IMR-90 (cell line): ENCODE results near the gene BTBD18. TPM values are rescaled to one million over a fixed set of nuclear protein-coding genes. Genes with fewer than 3 reads are reported as not detected.

Source experiments
- ATAC-seq: fragments of 200-7000 bp; cut with Tn5 transposase; 2 replicates; pipeline ENCODE4 v1.9.1; 2020; ENCODE audit warnings: low read depth, mild to moderate bottlenecking, moderate library complexity
- BruUV-seq: library from RNA; stranded (reverse); fragments of 400-500 nt; replicated peaks from 2 replicates; lab custom pipeline; 2021; lab: Mats Ljungman, UMichigan
- CTCF ChIA-PET: fragments of 300-600 bp; formaldehyde crosslinking; extraction: SDS; loops from one replicate; lab custom pipeline; 2021; ENCODE audit warnings: antibody characterized with exemption; lab: Yijun Ruan, JAX
- POLR2A ChIA-PET: fragments of 300-600 bp; sonication (Branson Sonifier 250); formaldehyde crosslinking; loops from one replicate; lab custom pipeline; 2022; ENCODE audit warnings: antibody characterized with exemption; ENCODE audit not compliant: unreplicated experiment; lab: Charles Lee
- DNase-seq: peaks from one replicate; pipeline ENCODE4 v3.0.0; 2013
- H2AFZ ChIP-seq: replicated peaks from 2 replicates; pipeline ENCODE3; 2013; ENCODE audit warnings: low read length, mild to moderate bottlenecking; ENCODE audit not compliant: poor library complexity
- H2AK5ac ChIP-seq: 2 replicates; pipeline ENCODE4 v1.6.1; 2013; ENCODE audit warnings: low read depth, low read length, inconsistent platforms
- H2AK9ac ChIP-seq: replicated peaks from 2 replicates; pipeline ENCODE3; 2013; ENCODE audit warnings: mild to moderate bottlenecking, low read depth, low read length, moderate library complexity; ENCODE audit not compliant: poor library complexity
- H2BK120ac ChIP-seq: 2 replicates; pipeline ENCODE4 v1.6.1; 2013; ENCODE audit warnings: low read depth, low read length, inconsistent platforms
- H2BK15ac ChIP-seq: 3 replicates; pipeline ENCODE4 v1.6.1; 2013; ENCODE audit warnings: low read depth, low read length, inconsistent platforms
- H2BK20ac ChIP-seq: 2 replicates; pipeline ENCODE4 v1.6.1; 2013; ENCODE audit warnings: low read depth, mild to moderate bottlenecking, inconsistent platforms, low read length, moderate library complexity
- H2BK5ac ChIP-seq: 2 replicates; pipeline ENCODE4 v1.6.1; 2013; ENCODE audit warnings: mild to moderate bottlenecking, low read depth, low read length, inconsistent platforms; ENCODE audit not compliant: poor library complexity, severe bottlenecking
- H3K14ac ChIP-seq: replicated peaks from 2 replicates; pipeline ENCODE4 v1.6.1; 2013; ENCODE audit warnings: low read depth, low read length, inconsistent platforms
- H3K18ac ChIP-seq: 2 replicates; pipeline ENCODE4 v1.6.1; 2013; ENCODE audit warnings: low read depth, low read length, control low read depth
- H3K23ac ChIP-seq: 2 replicates; pipeline ENCODE4 v1.6.1; 2013; ENCODE audit warnings: low read depth, low read length, inconsistent platforms
- H3K27ac ChIP-seq: 2 replicates; pipeline ENCODE4 v1.5.1; 2013; ENCODE audit warnings: mild to moderate bottlenecking, control low read depth, low read length; ENCODE audit not compliant: insufficient read depth
- H3K27me3 ChIP-seq: 2 replicates; pipeline ENCODE4 v1.6.1; 2013; ENCODE audit warnings: low read length; ENCODE audit not compliant: control insufficient read depth, insufficient read depth
- H3K36me3 ChIP-seq: 2 replicates; pipeline ENCODE4 v1.6.1; 2013; ENCODE audit warnings: low read length, mixed read lengths; ENCODE audit not compliant: control insufficient read depth, insufficient read depth
- H3K4ac ChIP-seq: 2 replicates; pipeline ENCODE4 v1.6.1; 2013; ENCODE audit warnings: low read depth, low read length, inconsistent platforms
- H3K4me1 ChIP-seq: 2 replicates; pipeline ENCODE4 v1.6.1; 2013; ENCODE audit warnings: low read length, mixed read lengths; ENCODE audit not compliant: control insufficient read depth, insufficient read depth
- H3K4me2 ChIP-seq: 2 replicates; pipeline ENCODE4 v1.6.1; 2013; ENCODE audit warnings: low read depth, mild to moderate bottlenecking, control low read depth, low read length, moderate library complexity
- H3K4me3 ChIP-seq: 2 replicates; pipeline ENCODE4 v1.5.1; 2013; ENCODE audit warnings: low read depth, mild to moderate bottlenecking, control low read depth, low read length, moderate library complexity; ENCODE audit not compliant: insufficient read depth
- H3K56ac ChIP-seq: 2 replicates; pipeline ENCODE4 v1.6.1; 2013; ENCODE audit warnings: low read length, inconsistent platforms; ENCODE audit not compliant: insufficient read depth; ENCODE audit errors: extremely low read depth
- H3K79me1 ChIP-seq, 2 experiments: 2 replicates each; pipeline ENCODE4 v1.6.1; 2013; ENCODE audit warnings: low read length in 2 of 2, inconsistent platforms in 1 of 2, low read depth in 1 of 2
- H3K9ac ChIP-seq: 2 replicates; pipeline ENCODE4 v1.6.1; 2013; ENCODE audit warnings: low read depth, low read length, control low read depth
- H3K9me1 ChIP-seq: 2 replicates; pipeline ENCODE4 v1.6.1; 2013; ENCODE audit warnings: low read length, inconsistent platforms; ENCODE audit not compliant: insufficient read depth
- H3K9me3 ChIP-seq: 2 replicates; pipeline ENCODE4 v1.6.1; 2013; ENCODE audit warnings: low read length; ENCODE audit not compliant: control insufficient read depth, insufficient read depth
- H4K20me1 ChIP-seq: 2 replicates; pipeline ENCODE4 v1.6.1; 2013; ENCODE audit warnings: low read length, inconsistent platforms; ENCODE audit not compliant: insufficient read depth
- H4K5ac ChIP-seq: 2 replicates; pipeline ENCODE4 v1.6.1; 2013; ENCODE audit warnings: mild to moderate bottlenecking, low read depth, low read length, control low read depth
- H4K8ac ChIP-seq, 2 experiments: 2 replicates each; pipeline ENCODE4 v1.6.1; 2013; ENCODE audit warnings: low read depth in 2 of 2, low read length in 2 of 2, control low read depth in 1 of 2, inconsistent platforms in 1 of 2
- H4K91ac ChIP-seq: 2 replicates; pipeline ENCODE4 v1.6.1; 2013; ENCODE audit warnings: low read depth, low read length, inconsistent platforms; ENCODE audit not compliant: insufficient read depth
- CEBPB ChIP-seq: IDR thresholded peaks from 2 replicates; pipeline ENCODE4 v1.6.1; 2012; ENCODE audit warnings: low read depth, low read length, improper control_type of control experiment
- CHD1 ChIP-seq: IDR thresholded peaks from 2 replicates; pipeline ENCODE4 v1.6.1; 2012; ENCODE audit warnings: low read depth, low read length, improper control_type of control experiment
- CTCF ChIP-seq: conservative IDR thresholded peaks from 2 replicates; pipeline ENCODE4 v1.5.1; 2012; ENCODE audit warnings: mild to moderate bottlenecking, low read depth, low read length, improper control_type of control experiment
- FOS ChIP-seq: fragments of 150-350 bp; IDR thresholded peaks from 2 replicates; pipeline ENCODE4 v1.6.1; 2016; ENCODE audit warnings: low read depth, low read length
- MAFK ChIP-seq: IDR thresholded peaks from 2 replicates; pipeline ENCODE4 v1.6.1; 2012; ENCODE audit warnings: low read depth, low read length, improper control_type of control experiment
- POLR2A ChIP-seq: IDR thresholded peaks from 2 replicates; pipeline ENCODE4 v1.6.1; 2012; ENCODE audit warnings: mild to moderate bottlenecking, low read depth, low read length
- RFX5 ChIP-seq: IDR thresholded peaks from 2 replicates; pipeline ENCODE4 v1.8.0; 2012; ENCODE audit warnings: low read depth, mild to moderate bottlenecking, low read length, moderate library complexity
- SMC3 ChIP-seq: fragments of 150-350 bp; IDR thresholded peaks from 2 replicates; pipeline ENCODE4 v1.6.1; 2016; ENCODE audit warnings: low read depth, mild to moderate bottlenecking, antibody characterized with exemption, low read length, moderate library complexity
- USF2 ChIP-seq: fragments of 150-350 bp; IDR thresholded peaks from 2 replicates; pipeline ENCODE4 v1.6.1; 2017; ENCODE audit warnings: mild to moderate bottlenecking, antibody characterized with exemption, low read length, low read depth
- dilution Hi-C: fragments of 300-500 bp; cut with HindIII; formaldehyde crosslinking; loops from one replicate; pipeline ENCODE4 v1.14.3; 2018; ENCODE audit warnings: low sequenced_read_pairs; ENCODE audit not compliant: unreplicated experiment
- in situ Hi-C: fragments of 300-500 bp; cut with MboI; formaldehyde crosslinking; loops from 3 replicates; pipeline ENCODE4 v1.14.3; 2019; ENCODE audit warnings: low sequenced_read_pairs, inconsistent platforms, mixed read lengths
- intact Hi-C: fragments of 100-400 bp; cut with micrococcal nuclease; formaldehyde crosslinking; loops from 2 replicates; pipeline ENCODE4 v1.10.0; 2022
- polyA plus RNA-seq, 3 experiments: library from polyadenylated mRNA; depleted of rRNA; stranded (reverse); fragments of >200 nt; gene quantifications; 2 replicates each; pipeline ENCODE4 v1.2.3, GENCODE V29; 2012; ENCODE audit warnings: low replicate concordance in 1 of 3
- total RNA-seq: library from RNA; depleted of rRNA; stranded (reverse); fragments of >200 nt; gene quantifications from 2 replicates; pipeline ENCODE4 v1.2.3, GENCODE V29; 2012
- TF ChIP-seq, protein P1 (sequence below): fragments of 150-350 bp; IDR thresholded peaks from 2 replicates; pipeline ENCODE4 v1.6.1; 2016; ENCODE audit warnings: low read depth, mild to moderate bottlenecking, low read length, moderate library complexity, borderline replicate concordance

Gene BTBD18
- total and polyA plus RNA-seq, 2 of the 4 experiments (the other 2 are of a cell fraction) = not detected

DNA sequence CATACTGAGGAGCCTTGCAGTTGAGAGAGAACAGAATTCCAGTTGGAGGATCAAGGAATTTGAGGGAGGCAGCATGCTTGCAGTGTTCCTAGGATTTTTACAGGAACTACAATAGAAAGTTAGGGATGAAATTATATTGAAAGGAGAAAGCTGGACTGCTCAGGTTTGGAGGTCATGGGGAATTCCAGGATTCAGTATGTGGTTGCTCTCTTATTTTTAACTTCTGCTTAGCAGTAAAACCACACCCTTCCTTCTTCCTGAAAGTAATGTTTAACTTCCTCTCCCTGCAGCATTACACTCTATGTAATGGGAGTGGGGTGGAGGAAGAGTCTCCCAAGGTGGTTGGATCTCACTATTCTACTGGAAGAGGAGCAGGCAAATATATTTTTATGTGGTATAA, 41.3 kb upstream of the BTBD18 start:
- no peak overlapping the region for H2BK5ac ChIP-seq
- H2BK20ac ChIP-seq = no peak overlapping the region
- no peak overlapping the region for H4K8ac ChIP-seq
- no peak overlapping the region for H3K18ac ChIP-seq
- no peak overlapping the region for H2AK5ac ChIP-seq
- no peak overlapping the region for H2BK15ac ChIP-seq
- no peak overlapping the region for H4K91ac ChIP-seq
- peaks cover 8% of the 10 kb centered on the region for H3K4me1 ChIP-seq
- ChIA-PET POLR2A (no interaction called here), CTCF (no interaction called here)
- peaks cover 15% of the 10 kb centered on the region for H3K9me1 ChIP-seq
- dilution Hi-C loops = no loop called here
- H4K20me1 ChIP-seq = peaks cover 72% of the 10 kb centered on the region
- no peak overlapping the region for H3K23ac ChIP-seq
- H2AFZ ChIP-seq = no peak overlapping the region
- in situ Hi-C loops = no loop called here
- H3K56ac ChIP-seq = no peak overlapping the region
- no peak overlapping the region for H3K4ac ChIP-seq
- DNase-seq (no peak), ATAC-seq (no peak)
- H3K9ac ChIP-seq = no peak overlapping the region
- no peaks in the 10 kb centered on the region for H3K27me3 ChIP-seq
- H3K79me1 ChIP-seq = peaks cover 24 to 66% of the 10 kb centered on the region in 2 experiments; a peak in 3 of 4 replicates
- no peak overlapping the region for H2AK9ac ChIP-seq
- no peak overlapping the region for H3K27ac ChIP-seq
- no peak overlapping the region for H2BK120ac ChIP-seq
- H3K4me2 ChIP-seq = no peak overlapping the region
- TF ChIP-seq CHD1 = no peak
- TF ChIP-seq CEBPB = no peak
- TF ChIP-seq SMC3 = no peak
- no peak for TF ChIP-seq USF2
- TF ChIP-seq RFX5 = no peak
- TF ChIP-seq CTCF = no peak
- no peak for TF ChIP-seq POLR2A
- TF ChIP-seq, protein P1, sequence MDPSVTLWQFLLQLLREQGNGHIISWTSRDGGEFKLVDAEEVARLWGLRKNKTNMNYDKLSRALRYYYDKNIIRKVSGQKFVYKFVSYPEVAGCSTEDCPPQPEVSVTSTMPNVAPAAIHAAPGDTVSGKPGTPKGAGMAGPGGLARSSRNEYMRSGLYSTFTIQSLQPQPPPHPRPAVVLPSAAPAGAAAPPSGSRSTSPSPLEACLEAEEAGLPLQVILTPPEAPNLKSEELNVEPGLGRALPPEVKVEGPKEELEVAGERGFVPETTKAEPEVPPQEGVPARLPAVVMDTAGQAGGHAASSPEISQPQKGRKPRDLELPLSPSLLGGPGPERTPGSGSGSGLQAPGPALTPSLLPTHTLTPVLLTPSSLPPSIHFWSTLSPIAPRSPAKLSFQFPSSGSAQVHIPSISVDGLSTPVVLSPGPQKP = no peak
- no peak for TF ChIP-seq FOS
- TF ChIP-seq MAFK = no peak
- H3K9me3 ChIP-seq = no peaks in the 10 kb centered on the region
- H3K4me3 ChIP-seq = no peak overlapping the region
- intact Hi-C loops = no loop called here
- peaks cover 37% of the 10 kb centered on the region for H3K36me3 ChIP-seq
- H3K14ac ChIP-seq = no peak overlapping the region
- no peak overlapping the region for H4K5ac ChIP-seq
- BruUV-seq = no TSS peak
